ENCODE results near the gene RBM39.
"Not testable (repeated sequence)": the region's sequence is repeated elsewhere in the genome, so short reads cannot be mapped to it uniquely, and the experiment has no call there.

Gene RBM39

GRCh38 chr20:35741892-35742740 lies at the start of gene RBM39:
Gene RBM39 (minus strand): TSS chr20:35742260. CDS start chr20:35740874, 1,386 bp downstream.
- Mint-ChIP-seq H3K9me3 (no peaks in the 10 kb centered on the region), H3K27me3 (ENCODE audit: low read depth) (no peaks in the 10 kb centered on the region), H3K4me3 (peak within 1 kb of the TSS; percentile 97), H3K27ac (peak within 1 kb of the TSS; percentile 100), H3K36me3 (ENCODE audit: low read depth) (peaks cover 48% of the 10 kb centered on the region), H3K4me1 (ENCODE audit: low read depth) (peaks cover 35% of the 10 kb centered on the region)
- DNase-seq (ENCODE audit: low spot score), result peak; percentile 99

GRCh38 chr20:35791821-35792220 lies 49.8 kb upstream of the RBM39 start:
- peaks cover 5% of the 10 kb centered on the region for H3K36me3 Mint-ChIP-seq (ENCODE audit: low read depth)
- H3K27ac Mint-ChIP-seq, result no peak overlapping the region
- H3K9me3 Mint-ChIP-seq, result no peaks in the 10 kb centered on the region
- no peak overlapping the region for H3K4me3 Mint-ChIP-seq
- no peaks in the 10 kb centered on the region for H3K27me3 Mint-ChIP-seq (ENCODE audit: low read depth)
- H3K4me1 Mint-ChIP-seq (ENCODE audit: low read depth), result peaks cover 6% of the 10 kb centered on the region
- no peak for DNase-seq (ENCODE audit: low spot score)

GRCh38 chr20:35791097-35791496 lies 49.0 kb upstream of the RBM39 start:
- Mint-ChIP-seq H3K27me3 (ENCODE audit: low read depth) (no peaks in the 10 kb centered on the region), H3K9me3 (no peaks in the 10 kb centered on the region)

GRCh38 chr20:35788796-35789195 lies 46.7 kb upstream of the RBM39 start:
- no peak for DNase-seq (ENCODE audit: low spot score)
- no peaks in the 10 kb centered on the region for H3K9me3 Mint-ChIP-seq
- H3K27ac Mint-ChIP-seq, result no peak overlapping the region
- H3K4me3 Mint-ChIP-seq, result no peak overlapping the region
- H3K27me3 Mint-ChIP-seq (ENCODE audit: low read depth), result no peaks in the 10 kb centered on the region
- H3K4me1 Mint-ChIP-seq (ENCODE audit: low read depth), result no peaks in the 10 kb centered on the region
- H3K36me3 Mint-ChIP-seq (ENCODE audit: low read depth), result peaks cover 4% of the 10 kb centered on the region

More at GRCh38 chr20:35791097-35791496, 49.0 kb upstream of the RBM39 start:
- Mint-ChIP-seq H3K36me3 (ENCODE audit: low read depth) (peaks cover 5% of the 10 kb centered on the region), H3K27ac (no peak overlapping the region), H3K4me3 (no peak overlapping the region), H3K4me1 (ENCODE audit: low read depth) (no peaks in the 10 kb centered on the region)
- no peak for DNase-seq (ENCODE audit: low spot score)

- not testable (repeated sequence) for H3K27me3 Mint-ChIP-seq (ENCODE audit: low read depth); H3K9me3 Mint-ChIP-seq; H3K4me3 Mint-ChIP-seq; DNase-seq (ENCODE audit: low spot score); H3K4me1 Mint-ChIP-seq (ENCODE audit: low read depth); H3K27ac Mint-ChIP-seq
- peaks cover 13% of the 10 kb centered on the region for H3K36me3 Mint-ChIP-seq (ENCODE audit: low read depth)
These were observed 43.5 kb upstream of the RBM39 start for GRCh38 chr20:35785541-35785940.

- not testable (repeated sequence) for DNase-seq (ENCODE audit: low spot score); H3K4me1 Mint-ChIP-seq (ENCODE audit: low read depth); H3K27ac Mint-ChIP-seq; H3K4me3 Mint-ChIP-seq; H3K9me3 Mint-ChIP-seq; H3K27me3 Mint-ChIP-seq (ENCODE audit: low read depth)
- peaks cover 16% of the 10 kb centered on the region for H3K36me3 Mint-ChIP-seq (ENCODE audit: low read depth)
These were observed 41.8 kb upstream of the RBM39 start for GRCh38 chr20:35783811-35784210.

- no peak overlapping the region for H3K4me3 Mint-ChIP-seq
- H3K4me1 Mint-ChIP-seq (ENCODE audit: low read depth), result peaks cover 33% of the 10 kb centered on the region
- H3K36me3 Mint-ChIP-seq (ENCODE audit: low read depth), result peaks cover 22% of the 10 kb centered on the region
- no peaks in the 10 kb centered on the region for H3K27me3 Mint-ChIP-seq (ENCODE audit: low read depth)
- H3K9me3 Mint-ChIP-seq, result peaks cover 2% of the 10 kb centered on the region
- no peak for DNase-seq (ENCODE audit: low spot score)
- H3K27ac Mint-ChIP-seq, result peak overlapping the region; percentile 4
These were observed 34.5 kb upstream of the RBM39 start for GRCh38 chr20:35776513-35777101.

GRCh38 chr20:35774391-35774790 lies 32.3 kb upstream of the RBM39 start:
- Mint-ChIP-seq H3K27me3 (ENCODE audit: low read depth) (no peaks in the 10 kb centered on the region), H3K4me1 (ENCODE audit: low read depth) (peaks cover 38% of the 10 kb centered on the region), H3K9me3 (peaks cover 7% of the 10 kb centered on the region), H3K36me3 (ENCODE audit: low read depth) (peaks cover 19% of the 10 kb centered on the region), H3K27ac (peak overlapping the region; percentile 3), H3K4me3 (peak overlapping the region; percentile 87)
- DNase-seq (ENCODE audit: low spot score), result no peak

- Mint-ChIP-seq H3K9me3 (peaks cover 7% of the 10 kb centered on the region), H3K27ac (peak overlapping the region; percentile 92), H3K4me1 (ENCODE audit: low read depth) (peaks cover 49% of the 10 kb centered on the region), H3K4me3 (peak overlapping the region; percentile 87), H3K27me3 (ENCODE audit: low read depth) (no peaks in the 10 kb centered on the region), H3K36me3 (ENCODE audit: low read depth) (peaks cover 17% of the 10 kb centered on the region)
- DNase-seq (ENCODE audit: low spot score), result peak; percentile 33
These were observed 31.2 kb upstream of the RBM39 start for GRCh38 chr20:35773154-35773751.

GRCh38 chr20:35772563-35773058 lies 30.6 kb upstream of the RBM39 start:
- H3K4me1 Mint-ChIP-seq (ENCODE audit: low read depth), result peaks cover 53% of the 10 kb centered on the region
- peak overlapping the region; percentile 87 for H3K4me3 Mint-ChIP-seq
- DNase-seq (ENCODE audit: low spot score), result no peak
- peak overlapping the region; percentile 92 for H3K27ac Mint-ChIP-seq
- peaks cover 17% of the 10 kb centered on the region for H3K36me3 Mint-ChIP-seq (ENCODE audit: low read depth)
- no peaks in the 10 kb centered on the region for H3K27me3 Mint-ChIP-seq (ENCODE audit: low read depth)
- H3K9me3 Mint-ChIP-seq, result peaks cover 7% of the 10 kb centered on the region

GRCh38 chr20:35771689-35772562 lies 29.9 kb upstream of the RBM39 start, which contains the start of gene PHF20:
Gene PHF20 (plus strand): TSS chr20:35772015. CDS start chr20:35801523, 29,508 bp downstream.
- peaks cover 17% of the 10 kb centered on the region for H3K36me3 Mint-ChIP-seq (ENCODE audit: low read depth)
- no peaks in the 10 kb centered on the region for H3K27me3 Mint-ChIP-seq (ENCODE audit: low read depth)
- H3K4me3 Mint-ChIP-seq, result peak within 1 kb of the TSS; percentile 87
- H3K27ac Mint-ChIP-seq, result peak within 1 kb of the TSS; percentile 98
- peaks cover 7% of the 10 kb centered on the region for H3K9me3 Mint-ChIP-seq
- DNase-seq (ENCODE audit: low spot score), result peak; percentile 98
- H3K4me1 Mint-ChIP-seq (ENCODE audit: low read depth), result peaks cover 47% of the 10 kb centered on the region

- Mint-ChIP-seq H3K27me3 (ENCODE audit: low read depth) (no peaks in the 10 kb centered on the region), H3K4me3 (peak overlapping the region; percentile 70), H3K9me3 (peaks cover 7% of the 10 kb centered on the region), H3K4me1 (ENCODE audit: low read depth) (peaks cover 41% of the 10 kb centered on the region), H3K36me3 (ENCODE audit: low read depth) (peaks cover 14% of the 10 kb centered on the region), H3K27ac (peak overlapping the region; percentile 98)
- DNase-seq (ENCODE audit: low spot score), result no peak
These were observed 29.3 kb upstream of the RBM39 start for GRCh38 chr20:35771367-35771688.
